ENCODE results near the gene POGK.
A peak's percentile ranks its signal among the peaks of the same experiment; 100 is the strongest.

POGK gene

DNA sequence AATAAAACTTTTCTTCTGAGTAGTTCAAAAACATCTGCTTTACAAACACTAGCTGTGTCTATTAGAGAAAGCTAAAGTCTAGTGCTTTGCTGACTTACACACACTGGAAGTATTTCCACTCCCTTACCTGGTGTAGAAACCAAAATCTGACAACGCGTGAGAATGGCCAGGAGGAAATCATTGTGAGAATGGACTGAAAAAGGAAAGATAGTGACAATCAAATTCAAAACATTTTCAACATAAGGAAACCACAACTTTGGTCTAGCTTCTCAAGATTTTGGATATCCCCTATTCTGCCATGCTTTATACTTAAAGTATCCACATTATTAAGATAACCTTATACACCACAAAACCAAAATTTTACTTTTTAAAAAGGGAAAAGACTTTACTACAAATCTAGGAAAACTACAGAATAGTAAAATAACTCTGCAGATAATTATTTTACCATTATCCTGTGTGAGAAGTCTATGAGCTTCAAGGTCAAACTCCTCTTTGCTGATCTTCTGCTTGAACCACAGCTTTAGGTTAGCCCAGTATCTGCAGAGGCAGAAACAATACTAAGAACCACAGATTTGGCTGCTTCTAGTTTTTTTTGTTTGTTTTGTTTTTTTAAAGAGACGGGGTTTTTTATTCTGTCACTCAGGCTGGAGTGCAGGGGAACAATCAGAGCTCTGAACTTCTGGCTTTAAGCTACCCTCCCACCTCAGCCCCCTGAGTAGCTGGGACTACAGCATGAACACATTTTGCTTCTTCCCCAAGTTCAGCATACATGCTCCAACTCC is 30.2 kb downstream of the POGK start:
- H3K27me3 ChIP-seq (ENCODE audit: insufficient read depth, low read length, poor library complexity): no peaks in the 10 kb centered on the region
- H3K79me2 ChIP-seq (ENCODE audit: insufficient read depth, low read length): peaks cover 87% of the 10 kb centered on the region
- H3K4me1 ChIP-seq (ENCODE audit: insufficient read depth, low read length): peaks cover 16% of the 10 kb centered on the region
- H3K9me3 ChIP-seq (ENCODE audit: insufficient read depth, low read length, severe bottlenecking): no peaks in the 10 kb centered on the region
- no peak overlapping the region for H3K4me3 ChIP-seq (ENCODE audit: low read depth in 1 of 2, low read length in 2 of 2)
- H3K9ac ChIP-seq (ENCODE audit: low read depth, low read length): no peak overlapping the region
- H3K36me3 ChIP-seq (ENCODE audit: insufficient read depth, low read length): peaks cover 56% of the 10 kb centered on the region
- H4K20me1 ChIP-seq (ENCODE audit: insufficient read depth, low read length): peaks cover 45% of the 10 kb centered on the region; the same call in 1 of the 2 replicates
- TF ChIP-seq EZH2 (IDR thresholded peaks at IDR 0.05; ENCODE audit: borderline replicate concordance, low read depth, low read length, severe bottlenecking): no peak
- TF ChIP-seq, protein P1, sequence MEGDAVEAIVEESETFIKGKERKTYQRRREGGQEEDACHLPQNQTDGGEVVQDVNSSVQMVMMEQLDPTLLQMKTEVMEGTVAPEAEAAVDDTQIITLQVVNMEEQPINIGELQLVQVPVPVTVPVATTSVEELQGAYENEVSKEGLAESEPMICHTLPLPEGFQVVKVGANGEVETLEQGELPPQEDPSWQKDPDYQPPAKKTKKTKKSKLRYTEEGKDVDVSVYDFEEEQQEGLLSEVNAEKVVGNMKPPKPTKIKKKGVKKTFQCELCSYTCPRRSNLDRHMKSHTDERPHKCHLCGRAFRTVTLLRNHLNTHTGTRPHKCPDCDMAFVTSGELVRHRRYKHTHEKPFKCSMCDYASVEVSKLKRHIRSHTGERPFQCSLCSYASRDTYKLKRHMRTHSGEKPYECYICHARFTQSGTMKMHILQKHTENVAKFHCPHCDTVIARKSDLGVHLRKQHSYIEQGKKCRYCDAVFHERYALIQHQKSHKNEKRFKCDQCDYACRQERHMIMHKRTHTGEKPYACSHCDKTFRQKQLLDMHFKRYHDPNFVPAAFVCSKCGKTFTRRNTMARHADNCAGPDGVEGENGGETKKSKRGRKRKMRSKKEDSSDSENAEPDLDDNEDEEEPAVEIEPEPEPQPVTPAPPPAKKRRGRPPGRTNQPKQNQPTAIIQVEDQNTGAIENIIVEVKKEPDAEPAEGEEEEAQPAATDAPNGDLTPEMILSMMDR (IDR thresholded peaks at IDR 0.05; ENCODE audit: borderline replicate concordance, extremely low read depth, low read length, poor library complexity, severe bottlenecking): no peak
- H3K27ac ChIP-seq (ENCODE audit: low read length): no peak overlapping the region
- H3K4me2 ChIP-seq (ENCODE audit: insufficient read depth, low read length): no peak overlapping the region
- H2AFZ ChIP-seq (ENCODE audit: low read depth, low read length): no peak overlapping the region
- ATAC-seq (ENCODE audit: insufficient read depth, low read depth) (no peak), DNase-seq (no peak)

DNA sequence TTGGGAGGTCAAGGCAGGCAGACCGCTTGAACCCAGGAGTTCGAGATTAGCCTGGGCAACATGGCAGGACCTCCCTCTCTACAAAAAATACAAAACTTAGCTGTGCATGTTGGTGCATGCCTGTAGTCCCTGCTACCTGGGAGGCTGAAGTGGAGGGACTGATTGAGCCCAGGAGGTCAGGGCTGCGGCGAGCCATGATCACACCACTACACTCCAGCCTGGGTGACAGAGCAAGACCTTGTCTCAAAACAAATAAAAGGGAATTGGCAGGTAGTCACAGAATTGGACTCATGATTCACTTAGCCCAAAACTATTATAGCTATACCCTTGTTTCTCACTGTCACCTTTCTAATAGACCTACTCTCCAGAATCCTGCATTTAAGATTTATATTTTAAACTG is 31.3 kb downstream of the POGK start:
- no peak overlapping the region for H3K9ac ChIP-seq (ENCODE audit: low read depth, low read length)
- DNase-seq: no peak

DNA sequence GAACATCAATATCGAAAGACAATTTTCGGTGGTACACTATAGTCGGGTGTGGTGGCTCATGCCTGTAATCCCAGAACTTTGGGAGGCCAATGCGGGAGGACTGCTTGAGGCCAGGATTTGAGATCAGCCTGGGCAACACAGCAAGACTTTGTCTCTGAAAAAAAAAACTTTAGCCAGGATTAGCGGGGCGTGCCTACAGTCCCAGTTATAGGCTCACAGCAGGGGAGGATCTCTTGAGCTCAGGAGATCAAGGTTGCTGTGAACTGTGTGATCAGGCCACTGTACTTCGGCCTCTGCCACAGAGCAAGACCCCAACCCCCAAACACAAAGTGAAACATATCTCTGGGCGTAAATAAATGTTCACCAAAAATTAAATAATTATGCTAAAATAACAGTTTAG is 35.2 kb downstream of the POGK start:
- H3K27ac ChIP-seq (ENCODE audit: low read length): no peak overlapping the region
- H2AFZ ChIP-seq (ENCODE audit: low read depth, low read length): no peak overlapping the region
- no peaks in the 10 kb centered on the region for H3K27me3 ChIP-seq (ENCODE audit: insufficient read depth, low read length, poor library complexity)
- H4K20me1 ChIP-seq (ENCODE audit: insufficient read depth, low read length): peaks cover 34% of the 10 kb centered on the region; the same call in 1 of the 2 replicates
- peaks cover 36% of the 10 kb centered on the region for H3K4me1 ChIP-seq (ENCODE audit: insufficient read depth, low read length)
- peaks cover 65% of the 10 kb centered on the region for H3K79me2 ChIP-seq (ENCODE audit: insufficient read depth, low read length)
- no peaks in the 10 kb centered on the region for H3K9me3 ChIP-seq (ENCODE audit: insufficient read depth, low read length, severe bottlenecking)
- DNase-seq (no peak), ATAC-seq (ENCODE audit: insufficient read depth, low read depth) (no peak)
- H3K4me3 ChIP-seq (ENCODE audit: low read depth in 1 of 2, low read length in 2 of 2): peak overlapping the region in 1 of 2 experiments; percentile 87; a peak in 1 of 4 replicates
- H3K36me3 ChIP-seq (ENCODE audit: insufficient read depth, low read length): peaks cover 22% of the 10 kb centered on the region
- H3K9ac ChIP-seq (ENCODE audit: low read depth, low read length): peak overlapping the region; percentile 82; the same call in 1 of the 2 replicates
- peak overlapping the region; percentile 85 for H3K4me2 ChIP-seq (ENCODE audit: insufficient read depth, low read length)
- TF ChIP-seq, protein P1 (IDR thresholded peaks at IDR 0.05; ENCODE audit: borderline replicate concordance, extremely low read depth, low read length, poor library complexity, severe bottlenecking): no peak
- no peak for TF ChIP-seq EZH2 (IDR thresholded peaks at IDR 0.05; ENCODE audit: borderline replicate concordance, low read depth, low read length, severe bottlenecking)

More for the DNA sequence above, 31.3 kb downstream of the POGK start:
- no peak for ATAC-seq (ENCODE audit: insufficient read depth, low read depth)
- H3K27me3 ChIP-seq (ENCODE audit: insufficient read depth, low read length, poor library complexity): no peaks in the 10 kb centered on the region
- H3K4me1 ChIP-seq (ENCODE audit: insufficient read depth, low read length): peaks cover 26% of the 10 kb centered on the region
- H3K79me2 ChIP-seq (ENCODE audit: insufficient read depth, low read length): peaks cover 90% of the 10 kb centered on the region
- H2AFZ ChIP-seq (ENCODE audit: low read depth, low read length): no peak overlapping the region
- H3K36me3 ChIP-seq (ENCODE audit: insufficient read depth, low read length): peaks cover 49% of the 10 kb centered on the region
- TF ChIP-seq, protein P1 (IDR thresholded peaks at IDR 0.05; ENCODE audit: borderline replicate concordance, extremely low read depth, low read length, poor library complexity, severe bottlenecking): no peak
- TF ChIP-seq EZH2 (IDR thresholded peaks at IDR 0.05; ENCODE audit: borderline replicate concordance, low read depth, low read length, severe bottlenecking): no peak
- no peaks in the 10 kb centered on the region for H3K9me3 ChIP-seq (ENCODE audit: insufficient read depth, low read length, severe bottlenecking)
- no peak overlapping the region for H3K4me3 ChIP-seq (ENCODE audit: low read depth in 1 of 2, low read length in 2 of 2)
- H4K20me1 ChIP-seq (ENCODE audit: insufficient read depth, low read length): peaks cover 43% of the 10 kb centered on the region; the same call in 1 of the 2 replicates
- peak overlapping the region; percentile 3; the same call in 1 of the 2 replicates for H3K4me2 ChIP-seq (ENCODE audit: insufficient read depth, low read length)
- H3K27ac ChIP-seq (ENCODE audit: low read length): no peak overlapping the region

All from DND-41 (cell line).